Keratinocyte (primary cell): ENCODE measurements around the gene RBP2. TPM values are rescaled to one million over a fixed set of nuclear protein-coding genes. Genes with fewer than 3 reads are reported as not detected.
A peak's percentile ranks its signal among the peaks of the same experiment; 100 is the strongest.

ENCODE experiments used
- DNase-seq: peaks from one replicate; pipeline ENCODE4 v3.0.0-alpha.2; 2011; ENCODE audit warnings: low read depth, missing footprints, low spot score
- FAIRE-seq: peaks from 2 replicates; lab custom pipeline; 2011; peaks lifted over from hg19 to GRCh38; lab: Jason Lieb, UNC
- H2AFZ ChIP-seq: 2 replicates; pipeline ENCODE4 v1.6.0; 2012; ENCODE audit warnings: low read length, control low read depth, inconsistent platforms; ENCODE audit not compliant: control insufficient read depth
- H3K27ac ChIP-seq: 2 replicates; pipeline ENCODE4 v1.5.1; 2011; ENCODE audit warnings: low read length; ENCODE audit not compliant: control insufficient read depth, insufficient read depth
- H3K27me3 ChIP-seq: 3 replicates; pipeline ENCODE4 v1.6.0; 2011; ENCODE audit warnings: low read length; ENCODE audit not compliant: control insufficient read depth, insufficient read depth; ENCODE audit errors: extremely low read depth
- H3K36me3 ChIP-seq, 2 experiments: 2 replicates in 1 of 2; 3 replicates in 1 of 2; pipeline ENCODE4 v1.5.1; 2011; ENCODE audit warnings: low read length in 2 of 2, mild to moderate bottlenecking in 1 of 2; ENCODE audit not compliant: control insufficient read depth in 2 of 2, insufficient read depth in 2 of 2; ENCODE audit errors: extremely low read depth in 1 of 2
- H3K4me1 ChIP-seq: 3 replicates; pipeline ENCODE4 v1.5.1; 2011; ENCODE audit warnings: low read length; ENCODE audit not compliant: control insufficient read depth, insufficient read depth; ENCODE audit errors: extremely low read depth
- H3K4me2 ChIP-seq: 3 replicates; pipeline ENCODE4 v1.6.0; 2011; ENCODE audit warnings: low read depth, low read length; ENCODE audit not compliant: control insufficient read depth, insufficient read depth; ENCODE audit errors: extremely low read depth
- H3K4me3 ChIP-seq, 3 experiments: fragments of 200-600 bp in 1 of 3; sonication (generic) in 1 of 3; 2 replicates in 2 of 3; 3 replicates in 1 of 3; pipeline ENCODE4 v1.5.1; 2011 to 2016; ENCODE audit warnings: low read length in 3 of 3, mild to moderate bottlenecking in 3 of 3, control low read depth in 2 of 3, inconsistent platforms in 1 of 3, low read depth in 1 of 3, mixed read lengths in 1 of 3, mixed run types in 1 of 3, moderate library complexity in 1 of 3; ENCODE audit not compliant: control insufficient read depth in 2 of 3, insufficient read depth in 2 of 3; ENCODE audit errors: extremely low read depth in 1 of 3
- H3K79me2 ChIP-seq: 2 replicates; pipeline ENCODE4 v1.6.0; 2012; ENCODE audit warnings: low read length; ENCODE audit not compliant: control insufficient read depth, insufficient read depth
- H3K9ac ChIP-seq: 3 replicates; pipeline ENCODE4 v1.6.0; 2011; ENCODE audit warnings: low read length; ENCODE audit not compliant: control insufficient read depth, insufficient read depth; ENCODE audit errors: extremely low read depth
- H3K9me1 ChIP-seq: 3 replicates; pipeline ENCODE4 v1.6.0; 2011; ENCODE audit warnings: low read length; ENCODE audit not compliant: control insufficient read depth, insufficient read depth; ENCODE audit errors: extremely low read depth
- H3K9me3 ChIP-seq: 2 replicates; pipeline ENCODE4 v1.5.1; 2012; ENCODE audit warnings: low read depth, low read length; ENCODE audit not compliant: control insufficient read depth
- H4K20me1 ChIP-seq: 3 replicates; pipeline ENCODE4 v1.6.0; 2011; ENCODE audit warnings: low read length; ENCODE audit not compliant: control insufficient read depth, insufficient read depth; ENCODE audit errors: extremely low read depth
- EZH2 ChIP-seq: IDR thresholded peaks from one replicate; pipeline ENCODE4 v1.6.1; 2012; ENCODE audit warnings: inconsistent platforms, mild to moderate bottlenecking, low read length, moderate library complexity
- dilution Hi-C: fragments of 300-500 bp; cut with MboI; formaldehyde crosslinking; loops from one replicate; pipeline ENCODE4 v1.7.0; 2020; ENCODE audit warnings: low sequenced_read_pairs; ENCODE audit not compliant: extremely low pct_ligation_motif_present
- polyA plus RNA-seq, 5 experiments: library from polyadenylated mRNA; depleted of rRNA in 3 of 5; stranded (reverse) in 3 of 5; stranded (forward) in 1 of 5; unstranded in 1 of 5; fragments of >200 nt; gene quantifications; 1 replicate in 1 of 5; 2 replicates in 3 of 5; 3 replicates in 1 of 5; pipeline versions ENCODE4 v1.2.1 to v1.2.3, GENCODE V29; 2011 to 2012; ENCODE audit warnings: missing spikeins in 2 of 5, low read depth in 1 of 5, low replicate concordance in 1 of 5
- TF ChIP-seq, protein P1 (sequence below), 3 experiments: IDR thresholded peaks in 1 of 3; conservative IDR thresholded peaks in 1 of 3; optimal IDR thresholded peaks in 1 of 3; 2 replicates in 2 of 3; 3 replicates in 1 of 3; pipeline versions ENCODE3 to v1.5.1; 2011; ENCODE audit warnings: low read length in 3 of 3, mild to moderate bottlenecking in 3 of 3, moderate library complexity in 2 of 3, control low read depth in 1 of 3, inconsistent platforms in 1 of 3; ENCODE audit not compliant: insufficient read depth in 2 of 3; ENCODE audit errors: extremely low read depth in 1 of 3

The RBP2 gene
- polyA plus RNA-seq, 1 donor (not counting 4 experiments of a cell fraction or from before 2014, with no cell fraction given), result not detected

DNA sequence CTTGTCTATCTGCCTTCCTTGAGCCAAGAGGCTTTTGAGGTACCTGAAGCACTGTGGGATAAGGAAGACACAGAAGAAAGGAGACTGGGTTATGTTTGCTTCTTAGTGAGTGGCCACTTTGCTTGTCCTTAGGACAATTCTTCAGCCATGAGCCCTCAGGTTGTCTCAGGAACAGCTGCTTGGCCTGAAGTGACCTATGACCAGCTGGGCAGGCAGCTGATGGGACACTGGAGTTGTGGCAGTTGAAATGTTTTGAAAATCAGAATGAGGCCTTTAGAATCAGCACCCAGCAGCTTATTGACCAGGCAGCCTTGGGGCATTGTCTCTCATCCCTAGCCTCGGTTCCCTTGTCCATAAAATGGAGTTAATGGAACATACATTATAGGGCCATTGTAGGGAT, 37.0 kb downstream of the RBP2 start:
- H3K4me2 ChIP-seq, result no peak overlapping the region

DNA sequence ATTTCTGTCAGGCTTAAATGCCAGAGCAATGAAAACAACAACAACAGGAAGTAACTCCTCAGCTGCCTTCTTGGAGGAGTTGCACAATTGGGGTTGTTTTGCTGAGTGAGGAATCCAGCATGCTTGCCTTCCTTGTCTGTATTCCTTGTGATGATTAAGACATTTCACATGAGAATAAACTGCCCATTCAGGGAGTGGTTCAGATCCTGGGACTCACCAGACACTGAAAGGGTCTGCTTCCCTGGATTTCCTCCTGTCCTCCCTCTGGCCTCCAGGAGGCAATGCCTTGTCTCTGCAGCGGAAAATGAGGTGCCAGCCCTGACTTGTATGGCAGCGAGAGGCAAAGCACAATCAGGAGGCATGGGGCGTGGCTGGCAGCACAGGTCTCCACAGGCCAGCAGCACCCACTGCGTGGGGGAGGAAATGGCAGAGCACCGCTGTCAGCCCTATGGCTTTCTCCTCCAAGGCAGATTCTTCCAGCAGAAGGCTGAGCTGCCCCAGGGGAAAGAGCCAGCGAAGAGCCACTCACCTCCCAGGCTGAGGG, 41.5 kb downstream of the RBP2 start:
- Histone ChIP-seq H4K20me1 (no peaks in the 10 kb centered on the region), H3K27me3 (no peaks in the 10 kb centered on the region), H3K9ac (peak overlapping the region; percentile 1), H3K9me3 (no peaks in the 10 kb centered on the region), H3K4me1 (peaks cover 16% of the 10 kb centered on the region), H3K79me2 (no peaks in the 10 kb centered on the region), H3K9me1 (no peaks in the 10 kb centered on the region), H3K4me3 (no peak overlapping the region), H3K27ac (peak overlapping the region; percentile 76), H2AFZ (peak overlapping the region; percentile 65), H3K36me3 (no peaks in the 10 kb centered on the region), H3K4me2 (peak overlapping the region; percentile 30)
- dilution Hi-C loops, result no loop called here
- DNase-seq (peak; percentile 94), FAIRE-seq (peak; percentile 98)
- TF ChIP-seq EZH2, result no peak
- TF ChIP-seq, protein P1, sequence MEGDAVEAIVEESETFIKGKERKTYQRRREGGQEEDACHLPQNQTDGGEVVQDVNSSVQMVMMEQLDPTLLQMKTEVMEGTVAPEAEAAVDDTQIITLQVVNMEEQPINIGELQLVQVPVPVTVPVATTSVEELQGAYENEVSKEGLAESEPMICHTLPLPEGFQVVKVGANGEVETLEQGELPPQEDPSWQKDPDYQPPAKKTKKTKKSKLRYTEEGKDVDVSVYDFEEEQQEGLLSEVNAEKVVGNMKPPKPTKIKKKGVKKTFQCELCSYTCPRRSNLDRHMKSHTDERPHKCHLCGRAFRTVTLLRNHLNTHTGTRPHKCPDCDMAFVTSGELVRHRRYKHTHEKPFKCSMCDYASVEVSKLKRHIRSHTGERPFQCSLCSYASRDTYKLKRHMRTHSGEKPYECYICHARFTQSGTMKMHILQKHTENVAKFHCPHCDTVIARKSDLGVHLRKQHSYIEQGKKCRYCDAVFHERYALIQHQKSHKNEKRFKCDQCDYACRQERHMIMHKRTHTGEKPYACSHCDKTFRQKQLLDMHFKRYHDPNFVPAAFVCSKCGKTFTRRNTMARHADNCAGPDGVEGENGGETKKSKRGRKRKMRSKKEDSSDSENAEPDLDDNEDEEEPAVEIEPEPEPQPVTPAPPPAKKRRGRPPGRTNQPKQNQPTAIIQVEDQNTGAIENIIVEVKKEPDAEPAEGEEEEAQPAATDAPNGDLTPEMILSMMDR (optimal IDR thresholded peaks at IDR 0.05 in 1 of 3, IDR thresholded peaks at IDR 0.05 in 1 of 3, conservative IDR thresholded peaks at IDR 0.05 in 1 of 3; ENCODE audit: extremely low read depth in 1 of 3, insufficient read depth in 2 of 3, low read length in 3 of 3), result peak; percentile 49 to 76 (median 67)

More for the DNA sequence above, 37.0 kb downstream of the RBP2 start:
- H3K27me3 ChIP-seq, result no peaks in the 10 kb centered on the region
- no peak overlapping the region for H3K9ac ChIP-seq
- TF ChIP-seq, protein P1 (optimal IDR thresholded peaks at IDR 0.05 in 1 of 3, IDR thresholded peaks at IDR 0.05 in 1 of 3, conservative IDR thresholded peaks at IDR 0.05 in 1 of 3; ENCODE audit: extremely low read depth in 1 of 3, insufficient read depth in 2 of 3, low read length in 3 of 3), result no peak
- no peak for TF ChIP-seq EZH2
- H3K27ac ChIP-seq, result no peak overlapping the region
- no peaks in the 10 kb centered on the region for H3K9me3 ChIP-seq
- no peaks in the 10 kb centered on the region for H3K79me2 ChIP-seq
- H3K4me3 ChIP-seq, result no peak overlapping the region
- H3K4me1 ChIP-seq, result peaks cover 12% of the 10 kb centered on the region
- H3K9me1 ChIP-seq, result no peaks in the 10 kb centered on the region
- H3K36me3 ChIP-seq, result no peaks in the 10 kb centered on the region
- no peaks in the 10 kb centered on the region for H4K20me1 ChIP-seq
- no peak overlapping the region for H2AFZ ChIP-seq
- DNase-seq, result no peak
- dilution Hi-C loops, result no loop called here
- no peak for FAIRE-seq
